ENCODE data around the gene TASL.
A peak's percentile ranks its signal among the peaks of the same experiment; 100 is the strongest.
"Not testable (repeated sequence)": the region's sequence is repeated elsewhere in the genome, so short reads cannot be mapped to it uniquely, and the experiment has no call there.

The TASL gene

GRCh38 chrX:30577362-30577991 lies at the start of gene TASL:
TSS of gene TASL (minus strand) at chrX:30577766. CDS start at chrX:30560355, 17,411 bp downstream.
- no peak for DNase-seq (ENCODE audit: low read depth in 2 of 2)

DNA sequence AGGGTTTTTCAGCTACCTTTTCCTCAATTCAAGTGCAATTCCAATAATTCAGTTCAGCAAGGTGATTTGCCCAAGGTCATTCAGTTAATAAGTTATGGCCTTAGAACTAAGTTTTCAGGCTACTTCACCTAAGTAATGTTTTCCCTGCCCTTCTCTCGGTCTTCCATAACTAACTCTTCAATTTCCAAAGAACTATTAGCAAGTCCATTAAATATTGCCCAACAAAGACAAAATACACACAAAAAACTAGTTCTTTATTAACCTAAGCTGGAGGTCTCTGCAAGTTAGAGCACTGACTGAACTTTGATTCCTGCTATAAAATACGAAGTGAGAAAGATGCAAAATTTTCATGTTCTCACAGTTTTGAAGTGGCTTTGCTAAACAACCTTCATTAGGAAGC lies 48.8 kb upstream of the TASL start:
- DNase-seq (ENCODE audit: low read depth in 2 of 2) = no peak

- DNase-seq (ENCODE audit: low read depth in 2 of 2) = no peak
These were observed 44.8 kb upstream of the TASL start for GRCh38 chrX:30622361-30622760.

GRCh38 chrX:30620980-30621618 lies 43.5 kb upstream of the TASL start:
- DNase-seq (ENCODE audit: low read depth in 2 of 2) = peak; percentile 68 to 70

- DNase-seq (ENCODE audit: low read depth in 2 of 2) = no peak
These were observed 42.6 kb upstream of the TASL start for GRCh38 chrX:30620125-30620524.

- no peak for DNase-seq (ENCODE audit: low read depth in 2 of 2)
These were observed 40.7 kb upstream of the TASL start for GRCh38 chrX:30618160-30618765.

DNA sequence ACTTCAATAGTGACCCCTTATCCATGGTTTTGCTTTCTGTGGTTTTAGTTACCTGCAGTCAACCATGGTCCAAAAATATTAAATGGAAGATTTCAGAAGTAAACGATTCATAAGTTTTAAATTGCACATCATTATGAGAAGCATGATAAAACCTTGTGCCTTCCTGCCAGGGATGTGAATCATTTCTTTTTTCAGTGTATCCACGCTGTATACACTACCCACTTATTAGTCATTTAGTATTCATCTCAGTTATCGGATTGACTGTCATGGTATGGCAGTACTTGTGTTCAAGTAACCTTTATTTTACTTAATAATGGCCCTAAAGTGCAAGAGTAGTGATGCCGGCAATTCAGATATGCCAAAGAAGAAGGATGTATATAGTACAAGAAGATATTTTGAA lies 37.7 kb upstream of the TASL start:
- no peak for DNase-seq (ENCODE audit: low read depth in 2 of 2)

DNA sequence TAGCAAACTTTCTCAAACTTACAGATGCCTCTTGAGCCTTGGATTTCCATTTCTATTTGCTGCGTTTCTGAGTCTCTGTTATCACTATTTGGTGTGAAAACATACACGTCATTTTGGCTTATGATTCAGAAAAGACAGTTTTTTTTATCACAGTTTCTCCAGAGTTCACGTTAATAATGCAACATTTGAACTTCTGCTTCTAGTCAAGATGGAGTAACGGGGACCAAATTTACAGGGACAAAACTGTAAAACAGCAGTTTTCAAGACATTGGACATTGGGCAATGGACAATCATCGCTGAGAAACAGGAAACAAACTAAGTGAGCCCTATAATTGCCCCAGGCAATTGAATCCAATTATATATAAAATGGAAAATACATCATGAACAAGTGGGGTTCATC lies 36.2 kb upstream of the TASL start:
- no peak for DNase-seq (ENCODE audit: low read depth in 2 of 2)

GRCh38 chrX:30612250-30612655 lies 34.7 kb upstream of the TASL start:
- DNase-seq (ENCODE audit: low read depth in 2 of 2) = no peak

DNA sequence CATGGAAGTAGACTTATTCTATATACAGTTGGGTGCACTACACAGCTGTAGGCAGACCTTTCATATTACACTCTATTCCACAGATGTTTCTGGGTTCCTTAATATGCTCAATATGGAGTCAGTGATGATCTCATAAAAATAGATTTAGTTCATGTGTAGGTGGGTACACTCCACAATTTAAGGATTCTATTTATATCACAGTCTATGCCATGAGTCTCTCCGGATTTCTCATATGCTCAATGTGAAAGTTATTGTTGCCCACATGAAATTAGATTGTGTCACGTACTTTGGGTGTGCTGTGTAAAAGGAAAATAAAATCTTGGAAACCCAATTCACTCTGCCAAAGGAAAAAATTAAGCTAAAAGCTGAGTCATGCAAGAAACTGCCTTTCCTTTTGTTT lies 32.5 kb upstream of the TASL start:
- no peak for DNase-seq (ENCODE audit: low read depth in 2 of 2)

DNA sequence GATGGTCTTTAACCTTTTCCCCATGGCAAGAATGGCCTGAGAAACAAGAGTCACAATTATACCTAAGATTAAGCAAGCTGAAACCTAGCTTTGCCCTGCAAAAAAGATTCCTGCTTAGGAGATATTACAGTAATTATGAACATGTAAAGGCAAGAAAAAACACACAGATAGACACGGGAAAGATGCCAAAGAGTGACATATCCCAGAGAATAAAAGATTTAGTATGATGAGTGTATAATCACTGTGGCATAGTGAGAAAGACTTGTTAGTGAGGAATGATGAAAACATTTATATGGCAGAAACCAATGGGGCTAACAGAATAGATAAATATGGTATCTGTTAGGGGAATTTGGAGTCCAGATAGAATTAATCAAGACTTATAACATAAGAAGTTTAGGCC lies 29.6 kb upstream of the TASL start:
- no peak for DNase-seq (ENCODE audit: low read depth in 2 of 2)

DNA sequence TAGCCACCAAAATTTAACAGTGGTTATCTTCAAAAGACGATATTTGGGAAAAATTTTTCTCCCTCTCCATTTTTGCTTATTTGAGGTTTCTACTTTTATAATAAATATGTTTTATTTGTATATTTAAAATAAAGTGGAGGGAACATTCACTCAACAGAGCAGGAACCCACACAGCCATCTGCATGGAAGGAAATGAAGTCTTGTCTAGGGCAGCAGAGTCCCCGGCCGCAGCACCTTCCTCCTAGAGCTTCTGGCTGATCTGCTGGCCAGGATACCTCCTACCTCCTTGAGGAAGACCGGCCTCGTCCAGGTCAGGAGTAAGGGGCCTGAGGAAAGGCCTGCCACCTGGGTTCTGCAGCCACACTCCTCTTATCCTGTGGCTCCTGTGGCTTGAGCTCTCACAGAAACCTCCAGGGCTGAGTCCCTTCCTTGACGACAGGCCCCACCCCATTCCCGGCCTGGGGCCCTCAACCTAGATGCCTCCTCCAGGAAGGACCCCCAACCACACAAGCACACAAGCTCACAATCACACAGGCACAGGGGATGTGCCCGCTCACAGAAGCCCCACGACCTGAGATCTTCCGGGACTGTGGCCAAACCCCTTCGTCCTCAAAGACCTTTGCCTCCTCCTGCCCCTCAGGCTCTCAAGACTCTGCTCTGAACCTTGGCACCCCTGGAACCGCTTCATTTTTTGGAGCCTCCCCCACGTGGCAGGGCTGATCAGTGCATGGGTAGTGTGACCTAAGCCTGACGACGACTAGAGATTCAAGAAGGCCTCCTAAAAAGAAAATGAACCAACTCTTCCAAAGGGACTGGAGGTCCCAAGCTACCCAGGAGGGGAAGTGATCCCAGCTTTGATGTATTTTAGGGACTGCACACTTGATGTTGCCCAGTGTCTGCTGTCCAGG lies 23.0 kb upstream of the TASL start:
- not testable (repeated sequence) for DNase-seq (ENCODE audit: low read depth in 2 of 2)

DNA sequence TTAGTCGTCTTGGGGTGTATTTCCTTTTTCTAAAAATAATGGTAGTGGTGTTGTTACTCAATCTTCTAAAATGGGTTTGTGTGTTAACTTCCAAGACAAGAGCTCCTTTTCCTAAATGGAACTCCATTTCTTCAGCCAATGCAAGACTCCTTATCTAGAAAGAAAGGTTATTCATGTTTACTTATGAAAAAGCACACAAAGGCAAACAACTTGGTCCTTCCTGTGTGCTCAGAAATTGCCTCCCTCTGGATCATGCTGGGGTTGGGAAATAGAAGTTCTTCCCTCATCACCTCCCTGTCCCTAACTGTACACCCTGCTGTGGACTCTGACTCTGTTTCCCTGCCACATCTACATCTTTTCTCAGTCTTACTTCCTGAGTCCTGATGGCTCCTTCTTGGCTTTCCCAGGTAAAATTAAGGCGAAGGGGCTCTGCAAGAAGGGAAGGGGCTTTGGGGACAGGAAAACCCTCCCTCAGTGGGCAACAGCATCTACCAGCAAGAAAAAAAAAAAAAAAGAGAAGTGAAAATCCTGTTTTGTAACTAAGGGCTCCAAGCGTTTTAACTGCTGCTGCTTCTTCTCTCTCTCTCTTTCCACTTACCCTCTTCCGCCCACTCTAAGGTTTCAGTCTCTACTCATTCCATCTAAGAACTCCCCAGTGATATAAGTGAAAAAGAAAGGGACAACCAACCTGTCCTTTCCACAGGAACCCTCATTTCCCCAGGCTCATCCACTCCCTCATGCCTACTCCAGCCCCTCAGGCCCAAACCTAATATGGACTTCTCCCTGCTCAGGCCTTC lies 19.8 kb upstream of the TASL start:
- no peak for DNase-seq (ENCODE audit: low read depth in 2 of 2)

- DNase-seq (ENCODE audit: low read depth in 2 of 2) = no peak
These were observed 16.1 kb upstream of the TASL start for GRCh38 chrX:30593440-30594200.

GRCh38 chrX:30592831-30593230 lies 15.3 kb upstream of the TASL start:
- DNase-seq (ENCODE audit: low read depth in 2 of 2) = no peak

- no peak for DNase-seq (ENCODE audit: low read depth in 2 of 2)
These were observed 12.8 kb upstream of the TASL start for GRCh38 chrX:30590368-30590767.

- DNase-seq (ENCODE audit: low read depth in 2 of 2) = no peak
These were observed 11.8 kb upstream of the TASL start for GRCh38 chrX:30589146-30589888.

GRCh38 chrX:30586516-30586915 lies 8.9 kb upstream of the TASL start:
- DNase-seq (ENCODE audit: low read depth in 2 of 2) = no peak

DNA sequence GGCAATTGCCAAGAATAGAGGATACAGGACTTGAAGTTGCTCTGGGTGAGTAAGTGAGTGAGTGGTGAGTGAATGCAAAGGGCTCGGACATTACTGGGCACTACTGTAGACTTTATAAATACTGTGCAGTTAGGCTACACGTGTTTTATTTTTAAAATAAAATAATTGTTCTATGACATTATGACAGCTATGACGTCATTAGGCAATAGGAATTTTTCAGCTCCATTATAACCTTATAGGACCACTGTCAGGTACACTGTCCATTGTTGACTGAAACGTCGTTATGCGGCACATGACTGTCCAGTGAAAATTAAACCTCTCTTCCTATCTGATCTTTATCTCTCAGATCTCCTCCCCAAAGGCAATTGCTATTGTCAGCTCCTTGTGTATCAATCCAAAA lies 5.1 kb upstream of the TASL start:
- no peak for DNase-seq (ENCODE audit: low read depth in 2 of 2)

- DNase-seq (ENCODE audit: low read depth in 2 of 2) = no peak
These were observed 3.1 kb upstream of the TASL start for GRCh38 chrX:30580641-30581040.
